Esophagus squamous epithelium (tissue), 5 donors: ENCODE data around the gene RAMACL. TPM values are rescaled to one million over a fixed set of nuclear protein-coding genes. Genes with fewer than 3 reads are reported as not detected.

ENCODE experiments used
- DNase-seq: peaks from one replicate; lab custom pipeline; 2025; lab: John Stamatoyannopoulos, UW
- H3K27ac ChIP-seq, 4 donors: fragments of 200-600 bp; sonication (generic); one replicate each; pipeline ENCODE4 v1.5.1; 2016 to 2019; ENCODE audit warnings: mild to moderate bottlenecking in 1 of 4
- H3K27me3 ChIP-seq, 4 donors: fragments of 200-600 bp; sonication (generic); 1 replicate in 3 of 4; 2 replicates in 1 of 4; pipeline versions ENCODE4 v1.5.1 to v1.6.0; 2017 to 2021; ENCODE audit warnings: antibody characterized with exemption in 1 of 4
- H3K36me3 ChIP-seq, 3 donors: fragments of 200-600 bp; sonication (generic); one replicate each; pipeline ENCODE4 v1.5.1; 2016 to 2019
- H3K4me1 ChIP-seq, 3 donors: fragments of 200-600 bp; sonication (generic); one replicate each; pipeline ENCODE4 v1.5.1; 2017 to 2019
- H3K4me3 ChIP-seq, 4 donors: fragments of 200-600 bp; sonication (generic); 1 replicate in 3 of 4; 2 replicates in 1 of 4; pipeline ENCODE4 v1.5.1; 2016 to 2019; ENCODE audit warnings: mild to moderate bottlenecking in 2 of 4, moderate library complexity in 1 of 4
- H3K9me3 ChIP-seq, 3 donors: fragments of 200-600 bp; sonication (generic); one replicate each; pipeline ENCODE4 v1.5.1; 2016 to 2019
- CTCF ChIP-seq, 6 experiments: fragments of 450-650 bp in 4 of 6; fragments of 200-600 bp in 2 of 6; sonication (generic) in 2 of 6; IDR thresholded peaks; one replicate each; pipeline ENCODE4 v1.5.1; 2016 to 2019; ENCODE audit warnings: antibody characterized with exemption in 6 of 6, mild to moderate bottlenecking in 4 of 6, moderate library complexity in 4 of 6
- POLR2A ChIP-seq, 4 donors: fragments of 450-650 bp; IDR thresholded peaks; one replicate each; pipeline ENCODE4 v1.6.1; 2017; ENCODE audit warnings: antibody characterized with exemption in 4 of 4, mild to moderate bottlenecking in 4 of 4, moderate library complexity in 3 of 4
- WGBS, 2 donors: methylation state at CpG; one replicate each; pipeline ENCODE4 v1.1.5; 2018; 5-methylcytosine and 5-hydroxymethylcytosine counted together
- intact Hi-C: fragments of 100-400 bp; cut with DNase I; formaldehyde crosslinking; loops from one replicate; pipeline ENCODE4 v1.15.0; 2022
- total RNA-seq, 4 donors: library from RNA; depleted of rRNA; stranded (reverse); fragments of >200 nt; gene quantifications; one replicate each; pipeline ENCODE4 v1.1.0, GENCODE V29; 2016
- donor health status: DM: yes; HTN: yes; CAD: no.

Gene RAMACL
- total RNA-seq, 4 donors from 2014 or later: 0.99 to 2.7 (median 1.3) TPM

GRCh38 chr6:166616261-166617238, 30.1 kb upstream of the RAMACL start:
- DNase-seq: no peak
- Histone ChIP-seq H3K9me3 (no peaks in the 10 kb centered on the region), H3K27ac (peak overlapping the region in 3 of 4 donors; percentile 67 to 86 (median 78)), H3K36me3 (no peaks in the 10 kb centered on the region), H3K4me1 (peaks cover 15 to 76% (median 36%) of the 10 kb centered on the region in 3 donors), H3K27me3 (no peaks in the 10 kb centered on the region), H3K4me3 (no peak overlapping the region)
- TF ChIP-seq POLR2A (IDR thresholded peaks at IDR 0.05) (no peak), CTCF (IDR thresholded peaks at IDR 0.05) (no peak)
- intact Hi-C loops: no loop called here
- WGBS, 2 donors: 90 to 93% methylated on average over 19 to 22 of the region's 22 CpGs

GRCh38 chr6:166615059-166615770, 28.7 kb upstream of the RAMACL start:
- intact Hi-C loops: no loop called here
- no peak for DNase-seq
- H3K27ac ChIP-seq: peak overlapping the region; percentile 58 to 86 (median 72)

DNA sequence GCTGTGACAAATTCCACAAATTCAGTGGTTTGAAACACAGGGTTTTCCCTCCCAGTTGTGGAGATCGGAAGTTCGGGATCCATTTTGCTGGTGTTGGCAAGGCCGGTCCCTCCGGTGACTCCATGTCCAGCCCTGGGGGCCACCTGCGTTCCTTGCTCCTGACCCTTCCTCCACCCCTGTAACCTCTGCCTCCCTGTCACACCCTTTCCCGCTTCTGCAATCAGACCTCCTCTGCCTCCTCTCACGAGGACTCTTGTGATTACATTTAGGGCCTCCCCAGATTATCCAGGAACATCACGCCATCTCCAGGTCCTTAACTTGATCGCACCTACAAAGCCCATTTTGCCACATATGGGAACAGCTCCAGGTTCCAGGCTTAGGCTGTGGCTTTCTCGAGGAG, 28.1 kb upstream of the RAMACL start:
- no peak for DNase-seq
- intact Hi-C loops: no loop called here
- H3K36me3 ChIP-seq: no peaks in the 10 kb centered on the region
- H3K27ac ChIP-seq: peak overlapping the region; percentile 58 to 86 (median 72)
- H3K4me3 ChIP-seq: peak overlapping the region in 1 of 4 donors; percentile 1
- no peaks in the 10 kb centered on the region for H3K9me3 ChIP-seq
- TF ChIP-seq POLR2A (IDR thresholded peaks at IDR 0.05) (no peak), CTCF (IDR thresholded peaks at IDR 0.05) (no peak)
- 83 to 88% methylated on average over 10 of the region's 10 CpGs for WGBS, 2 donors
- no peaks in the 10 kb centered on the region for H3K27me3 ChIP-seq
- peaks cover 0 to 57% (median 25%) of the 10 kb centered on the region in 3 donors for H3K4me1 ChIP-seq

More at GRCh38 chr6:166615059-166615770, 28.7 kb upstream of the RAMACL start:
- no peaks in the 10 kb centered on the region for H3K36me3 ChIP-seq
- peaks cover 2 to 63% (median 26%) of the 10 kb centered on the region in 3 donors for H3K4me1 ChIP-seq
- H3K27me3 ChIP-seq: no peaks in the 10 kb centered on the region
- WGBS, 2 donors: 68 to 70% methylated on average over 19 to 20 of the region's 21 CpGs
- no peaks in the 10 kb centered on the region for H3K9me3 ChIP-seq
- no peak for TF ChIP-seq CTCF (IDR thresholded peaks at IDR 0.05)
- TF ChIP-seq POLR2A (IDR thresholded peaks at IDR 0.05): no peak
- H3K4me3 ChIP-seq: peak overlapping the region in 1 of 4 donors; percentile 1

DNA sequence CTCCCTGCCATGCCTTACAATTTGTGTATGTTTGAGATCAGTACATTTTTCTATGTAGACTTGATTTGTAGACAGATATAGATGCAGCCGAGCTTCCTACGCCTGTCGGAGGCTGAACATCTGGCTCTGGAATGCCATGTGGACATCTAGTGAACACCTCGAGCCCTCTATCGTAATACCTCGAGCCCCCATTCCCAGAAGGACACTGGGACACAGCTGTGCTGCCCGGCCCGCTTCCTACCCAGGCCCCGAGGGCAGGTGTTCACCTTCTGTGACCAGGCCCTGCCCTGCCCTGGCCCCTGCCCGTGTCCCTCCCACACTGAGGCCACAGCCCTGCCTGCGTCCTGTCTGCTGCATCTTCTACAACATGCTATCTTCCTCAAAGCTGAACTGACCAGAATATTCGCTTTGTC, 27.7 kb upstream of the RAMACL start:
- H3K27ac ChIP-seq: peak overlapping the region; percentile 58 to 86 (median 72)
- no peaks in the 10 kb centered on the region for H3K27me3 ChIP-seq
- no peaks in the 10 kb centered on the region for H3K9me3 ChIP-seq
- TF ChIP-seq POLR2A (IDR thresholded peaks at IDR 0.05) (no peak), CTCF (IDR thresholded peaks at IDR 0.05) (no peak)
- H3K4me1 ChIP-seq: peaks cover 0 to 57% (median 21%) of the 10 kb centered on the region in 3 donors
- WGBS, 2 donors: 69 to 87% methylated on average over 10 to 12 of the region's 12 CpGs
- no peaks in the 10 kb centered on the region for H3K36me3 ChIP-seq
- intact Hi-C loops: no loop called here
- no peak overlapping the region for H3K4me3 ChIP-seq
- DNase-seq: no peak
